ENCODE results near the gene COASY.

The COASY gene

GRCh38 chr17:42526031-42526444, 35.9 kb upstream of the COASY start:
- Histone ChIP-seq H3K4me2 (no peak overlapping the region), H3K36me3 (ENCODE audit: insufficient read depth) (no peaks in the 10 kb centered on the region), H2AFZ (ENCODE audit: low read depth) (no peak overlapping the region), H3K4me1 (ENCODE audit: low read depth, poor library complexity, severe bottlenecking) (peaks cover 24% of the 10 kb centered on the region), H3K27me3 (ENCODE audit: insufficient read depth, low read depth) (no peaks in the 10 kb centered on the region), H3K4me3 (IDR thresholded peaks at IDR 0.05; ENCODE audit: insufficient read depth, low read depth, low read length) (no peak overlapping the region), H3K9ac (no peak overlapping the region), H3K79me2 (ENCODE audit: insufficient read depth, low read depth) (no peaks in the 10 kb centered on the region), H4K20me1 (ENCODE audit: insufficient read depth) (no peaks in the 10 kb centered on the region), H3K27ac (no peak overlapping the region)
- TF ChIP-seq, protein P1, sequence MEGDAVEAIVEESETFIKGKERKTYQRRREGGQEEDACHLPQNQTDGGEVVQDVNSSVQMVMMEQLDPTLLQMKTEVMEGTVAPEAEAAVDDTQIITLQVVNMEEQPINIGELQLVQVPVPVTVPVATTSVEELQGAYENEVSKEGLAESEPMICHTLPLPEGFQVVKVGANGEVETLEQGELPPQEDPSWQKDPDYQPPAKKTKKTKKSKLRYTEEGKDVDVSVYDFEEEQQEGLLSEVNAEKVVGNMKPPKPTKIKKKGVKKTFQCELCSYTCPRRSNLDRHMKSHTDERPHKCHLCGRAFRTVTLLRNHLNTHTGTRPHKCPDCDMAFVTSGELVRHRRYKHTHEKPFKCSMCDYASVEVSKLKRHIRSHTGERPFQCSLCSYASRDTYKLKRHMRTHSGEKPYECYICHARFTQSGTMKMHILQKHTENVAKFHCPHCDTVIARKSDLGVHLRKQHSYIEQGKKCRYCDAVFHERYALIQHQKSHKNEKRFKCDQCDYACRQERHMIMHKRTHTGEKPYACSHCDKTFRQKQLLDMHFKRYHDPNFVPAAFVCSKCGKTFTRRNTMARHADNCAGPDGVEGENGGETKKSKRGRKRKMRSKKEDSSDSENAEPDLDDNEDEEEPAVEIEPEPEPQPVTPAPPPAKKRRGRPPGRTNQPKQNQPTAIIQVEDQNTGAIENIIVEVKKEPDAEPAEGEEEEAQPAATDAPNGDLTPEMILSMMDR (conservative IDR thresholded peaks at IDR 0.05; ENCODE audit: low read depth, low read length): no peak

GRCh38 chr17:42527932-42528331, 34.0 kb upstream of the COASY start:
- no peaks in the 10 kb centered on the region for H3K79me2 ChIP-seq (ENCODE audit: insufficient read depth, low read depth)
- H3K36me3 ChIP-seq (ENCODE audit: insufficient read depth): no peaks in the 10 kb centered on the region
- H3K4me3 ChIP-seq (IDR thresholded peaks at IDR 0.05; ENCODE audit: insufficient read depth, low read depth, low read length): no peak overlapping the region
- no peak overlapping the region for H2AFZ ChIP-seq (ENCODE audit: low read depth)
- no peaks in the 10 kb centered on the region for H3K27me3 ChIP-seq (ENCODE audit: insufficient read depth, low read depth)
- no peak overlapping the region for H3K27ac ChIP-seq
- H3K9ac ChIP-seq: no peak overlapping the region
- TF ChIP-seq, protein P1 (conservative IDR thresholded peaks at IDR 0.05; ENCODE audit: low read depth, low read length): no peak
- H3K4me2 ChIP-seq: no peak overlapping the region
- H4K20me1 ChIP-seq (ENCODE audit: insufficient read depth): no peaks in the 10 kb centered on the region
- peaks cover 34% of the 10 kb centered on the region for H3K4me1 ChIP-seq (ENCODE audit: low read depth, poor library complexity, severe bottlenecking)

DNA sequence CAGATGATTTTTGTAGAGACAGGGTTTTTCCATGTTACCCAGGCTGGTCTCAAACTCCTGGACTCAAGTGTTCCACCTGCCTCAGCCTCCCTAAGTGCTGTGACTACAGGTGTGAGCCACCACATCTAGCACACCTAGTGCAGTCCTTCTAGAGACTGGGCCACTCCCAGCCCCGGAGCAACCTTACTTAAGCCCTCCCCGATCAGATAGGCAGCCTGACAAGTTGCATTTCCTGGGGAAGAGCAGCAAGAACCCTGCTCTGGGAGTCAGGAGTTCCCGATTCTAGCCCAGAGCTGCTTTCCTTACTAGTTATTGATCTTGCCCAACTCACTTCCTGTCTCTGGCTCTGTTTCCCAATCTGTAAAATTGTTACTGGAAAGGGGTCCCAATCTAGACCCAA, 32.9 kb upstream of the COASY start:
- Histone ChIP-seq H3K27ac (no peak overlapping the region), H3K79me2 (ENCODE audit: insufficient read depth, low read depth) (no peaks in the 10 kb centered on the region), H3K4me3 (IDR thresholded peaks at IDR 0.05; ENCODE audit: insufficient read depth, low read depth, low read length) (no peak overlapping the region), H4K20me1 (ENCODE audit: insufficient read depth) (no peaks in the 10 kb centered on the region), H3K27me3 (ENCODE audit: insufficient read depth, low read depth) (no peaks in the 10 kb centered on the region), H2AFZ (ENCODE audit: low read depth) (no peak overlapping the region), H3K4me1 (ENCODE audit: low read depth, poor library complexity, severe bottlenecking) (peaks cover 35% of the 10 kb centered on the region), H3K36me3 (ENCODE audit: insufficient read depth) (no peaks in the 10 kb centered on the region), H3K9ac (no peak overlapping the region), H3K4me2 (no peak overlapping the region)
- TF ChIP-seq, protein P1 (conservative IDR thresholded peaks at IDR 0.05; ENCODE audit: low read depth, low read length): no peak

DNA sequence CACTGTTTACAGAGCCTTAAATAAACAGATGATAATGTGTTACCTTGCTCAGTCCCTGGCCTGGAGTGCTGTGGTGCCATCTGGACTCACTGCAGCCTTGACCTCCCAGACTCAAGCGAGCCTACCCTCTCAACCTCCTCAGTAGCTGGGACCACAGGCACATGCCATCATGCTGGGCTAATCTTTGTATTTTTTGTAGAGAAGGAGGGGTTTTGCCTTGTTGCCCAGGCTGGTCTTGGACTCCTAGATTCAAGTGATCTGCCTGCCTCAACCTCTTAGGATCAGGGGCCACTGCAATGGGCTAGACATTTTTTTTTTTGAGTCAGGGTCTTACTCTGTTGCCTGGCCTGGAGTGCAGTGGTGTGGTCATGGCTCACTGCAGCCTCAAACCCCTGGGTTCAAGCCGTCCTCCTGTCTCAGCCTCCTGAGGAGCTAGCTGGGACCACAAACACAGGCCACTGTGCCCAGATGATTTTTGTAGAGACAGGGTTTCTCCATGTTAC, 30.9 kb upstream of the COASY start:
- TF ChIP-seq, protein P1 (conservative IDR thresholded peaks at IDR 0.05; ENCODE audit: low read depth, low read length): no peak
- Histone ChIP-seq H3K27me3 (ENCODE audit: insufficient read depth, low read depth) (no peaks in the 10 kb centered on the region), H3K4me3 (IDR thresholded peaks at IDR 0.05; ENCODE audit: insufficient read depth, low read depth, low read length) (no peak overlapping the region), H3K9ac (no peak overlapping the region), H2AFZ (ENCODE audit: low read depth) (no peak overlapping the region), H3K4me1 (ENCODE audit: low read depth, poor library complexity, severe bottlenecking) (peaks cover 42% of the 10 kb centered on the region), H3K79me2 (ENCODE audit: insufficient read depth, low read depth) (no peaks in the 10 kb centered on the region), H3K36me3 (ENCODE audit: insufficient read depth) (no peaks in the 10 kb centered on the region), H3K4me2 (no peak overlapping the region), H3K27ac (no peak overlapping the region), H4K20me1 (ENCODE audit: insufficient read depth) (no peaks in the 10 kb centered on the region)

Measured in KMS-11 (cell line).